ENCODE measurements around the gene EML1. TPM values are rescaled to one million over a fixed set of nuclear protein-coding genes. Genes with fewer than 3 reads are reported as not detected.

EML1 gene
- total RNA-seq, 1 donor from 2014 or later = 17.9 TPM

DNA sequence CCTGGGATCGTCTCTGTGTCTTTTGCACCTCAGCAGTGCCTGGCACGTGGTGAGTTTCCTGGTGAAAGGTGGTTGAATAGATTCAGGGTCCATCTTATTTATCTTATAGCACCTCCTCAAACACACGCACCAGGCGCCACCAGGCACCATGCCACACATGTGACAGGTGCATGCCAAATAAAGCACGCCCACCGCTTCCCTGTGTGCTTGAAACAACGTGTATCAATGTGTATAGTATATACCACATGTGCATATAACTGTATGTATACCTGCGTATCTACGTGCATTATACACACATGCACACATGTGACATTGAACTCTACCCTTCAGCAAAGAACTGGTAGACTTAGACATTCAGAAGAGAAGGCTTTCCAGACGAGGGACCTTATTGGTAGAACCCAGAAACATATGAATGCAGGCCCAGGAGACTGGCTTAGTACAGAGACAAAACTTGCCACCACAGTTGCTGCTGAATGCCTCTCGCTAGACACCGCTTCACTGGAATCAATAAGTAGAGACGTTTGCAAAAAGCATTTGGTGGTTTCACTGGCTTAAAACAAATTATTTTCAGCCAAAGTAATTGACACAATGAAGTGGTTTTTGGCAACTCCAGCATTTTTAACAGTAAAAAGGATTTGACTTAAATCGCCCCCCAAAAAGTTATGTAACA, 10.0 kb downstream of the EML1 start:
- DNase-seq (ENCODE audit: low read depth in 2 of 2) = no peak

DNA sequence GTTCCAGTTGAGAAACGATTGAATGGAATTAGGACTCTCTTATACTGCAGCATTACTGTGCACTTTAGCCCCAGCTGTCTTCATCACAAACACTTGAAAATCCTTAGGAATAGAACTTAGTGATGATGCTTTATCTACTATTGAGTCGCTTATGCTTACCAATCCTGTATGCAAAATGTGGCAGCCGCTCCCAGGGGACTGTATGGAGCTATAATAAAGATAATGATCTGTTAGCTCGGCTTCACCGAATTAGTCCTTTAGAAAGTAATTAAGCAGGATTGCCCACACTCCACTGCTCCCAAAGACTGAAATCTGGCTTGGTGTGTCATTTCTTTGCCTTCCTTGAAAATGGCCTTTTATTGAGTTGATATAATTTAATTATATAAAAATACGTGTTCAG, 10.6 kb downstream of the EML1 start:
- no peak for DNase-seq (ENCODE audit: low read depth in 2 of 2)

DNA sequence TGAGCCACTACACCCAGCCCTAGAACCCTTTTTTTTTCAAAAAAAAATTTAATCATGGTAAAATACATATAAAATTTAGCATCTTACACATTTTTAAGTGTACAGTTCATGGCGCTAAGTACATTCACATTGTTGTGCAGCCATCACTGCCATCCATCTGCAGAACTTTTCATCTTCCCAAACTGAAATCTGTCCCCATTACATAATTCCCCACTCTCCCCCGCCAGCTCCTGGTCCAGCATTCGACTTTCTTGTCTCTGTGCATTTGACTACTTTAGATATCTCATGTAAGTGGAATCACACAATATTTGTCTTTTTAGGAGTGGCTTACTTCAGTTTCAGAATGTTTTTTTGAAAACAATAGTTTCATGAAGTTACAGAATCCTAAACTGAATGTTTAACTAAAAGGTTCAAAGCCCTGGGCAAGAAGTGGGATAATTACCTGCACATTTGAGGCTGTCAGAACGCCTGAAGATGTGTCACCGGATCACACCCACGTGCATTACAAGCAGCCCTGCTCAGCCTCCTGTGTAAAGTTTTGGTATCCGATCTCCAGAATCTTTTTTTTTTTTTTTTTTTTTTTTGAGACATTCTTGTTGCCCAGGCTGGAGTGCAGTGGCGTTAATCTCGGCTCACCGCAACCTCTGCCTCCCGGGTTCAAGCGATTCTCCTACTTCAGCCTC, 12.7 kb downstream of the EML1 start:
- DNase-seq (ENCODE audit: low read depth in 2 of 2) = no peak

DNA sequence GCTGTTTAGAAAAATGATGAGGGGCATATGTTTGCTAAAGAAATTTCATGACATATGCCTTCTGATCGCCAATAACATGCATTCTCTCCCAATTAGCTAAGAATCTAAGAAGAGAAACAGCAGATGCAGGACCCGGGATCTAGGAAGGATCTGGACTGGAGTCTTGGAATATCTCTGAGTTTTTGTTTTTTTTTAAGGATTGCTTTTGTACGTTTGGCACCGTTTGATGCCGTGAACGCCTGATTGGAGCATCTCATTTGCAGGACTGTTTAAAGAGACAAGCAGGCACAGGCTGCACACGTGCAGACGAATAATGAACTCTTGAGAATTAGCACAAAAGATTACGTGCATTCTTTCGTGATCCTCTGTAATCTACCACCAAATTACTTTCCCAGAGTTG, 13.6 kb downstream of the EML1 start:
- no peak for DNase-seq (ENCODE audit: low read depth in 2 of 2)

DNA sequence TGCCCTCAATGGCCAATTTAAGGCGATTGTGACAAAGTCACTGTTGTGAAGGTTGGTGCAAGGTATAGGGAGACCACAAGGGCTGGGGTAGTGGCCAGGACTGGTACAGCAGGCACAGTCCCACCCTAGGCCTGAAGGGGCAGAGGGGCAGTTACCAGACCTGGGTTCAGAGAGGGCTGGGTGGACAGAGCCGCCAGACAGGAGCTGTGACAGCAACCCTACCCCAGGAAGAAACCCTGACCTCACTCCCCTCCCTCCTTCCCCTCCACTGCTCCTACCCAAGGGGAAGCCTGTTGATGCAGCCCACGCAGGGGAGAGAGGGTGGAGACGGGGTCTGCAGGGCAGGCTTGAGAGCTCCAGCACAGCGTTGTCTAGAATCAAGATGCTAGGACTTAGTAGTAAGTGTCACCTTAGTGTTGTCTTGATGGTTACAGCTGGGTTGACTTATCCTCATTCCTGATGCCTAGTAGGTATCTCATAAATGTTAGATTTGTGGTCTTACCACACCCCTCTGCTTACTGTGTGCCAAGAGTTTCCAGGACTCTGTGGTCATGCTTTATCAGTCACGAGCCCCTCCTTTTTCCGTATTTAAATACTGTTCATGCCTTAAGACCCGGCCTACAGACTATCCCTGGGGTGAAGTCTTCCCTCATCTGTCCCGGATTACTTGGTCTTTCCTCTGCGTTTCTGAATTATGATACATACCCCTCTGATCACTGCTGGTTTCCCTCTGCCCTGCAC, 14.4 kb downstream of the EML1 start:
- no peak for DNase-seq (ENCODE audit: low read depth in 2 of 2)

DNA sequence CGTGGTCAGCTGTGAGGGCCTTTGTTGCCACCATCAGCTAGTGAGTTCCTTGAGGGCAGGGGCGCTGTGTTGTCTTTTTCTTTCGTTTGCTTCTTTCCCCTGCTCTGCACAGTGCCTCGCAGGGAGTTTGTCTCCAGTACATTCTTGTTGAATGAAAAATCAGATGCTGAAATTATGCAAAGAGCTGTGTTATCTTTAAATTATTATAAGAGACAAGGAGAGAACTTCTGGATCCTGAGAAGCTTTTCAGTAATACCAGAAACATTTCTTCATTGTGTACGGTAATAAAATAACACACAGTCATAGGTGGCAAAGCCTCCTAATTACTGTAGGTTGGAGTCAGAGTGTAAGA, 14.9 kb downstream of the EML1 start:
- DNase-seq (ENCODE audit: low read depth in 2 of 2) = no peak

DNA sequence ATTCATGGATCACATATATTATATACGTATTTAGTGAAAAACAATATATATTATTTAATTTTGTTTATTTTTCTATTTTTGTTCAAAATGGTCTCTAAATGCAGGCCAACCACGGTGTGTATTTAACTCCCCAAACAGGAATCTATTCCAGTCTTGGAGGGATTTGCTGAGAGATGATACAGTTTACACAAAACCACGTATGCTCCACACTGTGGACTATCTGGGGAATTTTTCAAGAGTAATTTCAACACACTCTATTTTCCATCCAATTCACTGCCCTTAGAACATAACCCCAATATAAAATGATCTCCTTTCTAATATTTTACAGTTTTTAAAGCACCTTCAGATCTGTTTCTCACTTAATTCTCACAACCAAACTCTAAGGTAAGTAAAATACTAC, 15.3 kb downstream of the EML1 start:
- no peak for DNase-seq (ENCODE audit: low read depth in 2 of 2)

DNA sequence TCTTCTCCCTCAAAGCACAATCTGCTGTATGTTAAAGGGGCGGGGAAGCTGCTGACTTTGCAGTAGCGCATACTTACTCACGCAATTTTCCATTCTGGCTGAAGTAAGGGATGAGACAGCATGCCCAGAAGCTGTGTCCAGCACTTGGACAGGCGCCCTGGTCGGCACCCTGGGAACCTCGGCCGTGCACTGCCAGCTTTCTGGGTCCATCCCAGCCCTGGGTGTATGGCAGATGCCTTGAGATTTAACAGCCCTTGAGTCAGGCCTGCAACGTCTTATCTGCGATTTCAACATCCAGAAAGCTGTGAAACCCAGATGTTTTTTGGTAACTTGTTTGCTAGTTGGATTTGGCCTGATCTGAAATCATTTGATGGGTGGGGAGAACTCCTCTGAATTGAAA, 16.1 kb downstream of the EML1 start:
- peak; percentile 25 to 50 for DNase-seq (ENCODE audit: low read depth in 2 of 2)

DNA sequence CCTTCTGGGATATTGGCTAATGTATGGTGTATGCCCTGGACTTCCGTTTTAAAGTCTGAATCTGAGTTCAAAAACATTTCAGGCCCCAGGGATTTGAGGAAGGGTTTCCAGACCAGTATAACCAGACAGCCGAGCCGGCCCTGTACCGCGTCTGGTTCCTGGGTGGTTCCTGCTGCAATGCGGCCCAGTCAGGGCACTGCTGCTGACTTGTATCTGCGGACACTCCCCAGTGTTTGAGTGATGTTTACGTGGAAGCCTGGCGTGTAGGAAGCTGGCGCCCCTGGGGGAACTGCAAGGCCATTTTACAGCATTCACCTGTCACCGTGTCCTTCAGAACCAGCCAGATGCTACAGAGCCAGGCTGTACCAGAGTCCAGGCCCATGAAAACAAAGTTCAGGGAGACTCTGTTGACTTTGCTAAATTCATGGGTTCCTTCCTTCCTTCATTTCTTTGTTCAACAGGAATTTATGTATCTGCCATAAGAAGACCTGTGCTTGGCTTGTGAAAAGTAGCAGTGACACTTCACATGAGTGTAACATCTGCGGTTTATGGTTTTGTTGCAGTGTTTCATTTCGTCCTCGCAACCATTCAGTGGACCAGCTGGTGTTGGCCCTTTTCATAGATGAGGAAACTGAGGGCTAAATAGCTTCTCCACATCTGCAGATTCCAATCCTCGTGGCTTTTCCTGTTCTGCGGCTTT, 16.8 kb downstream of the EML1 start:
- DNase-seq (ENCODE audit: low read depth in 2 of 2) = peak; percentile 43 to 65

DNA sequence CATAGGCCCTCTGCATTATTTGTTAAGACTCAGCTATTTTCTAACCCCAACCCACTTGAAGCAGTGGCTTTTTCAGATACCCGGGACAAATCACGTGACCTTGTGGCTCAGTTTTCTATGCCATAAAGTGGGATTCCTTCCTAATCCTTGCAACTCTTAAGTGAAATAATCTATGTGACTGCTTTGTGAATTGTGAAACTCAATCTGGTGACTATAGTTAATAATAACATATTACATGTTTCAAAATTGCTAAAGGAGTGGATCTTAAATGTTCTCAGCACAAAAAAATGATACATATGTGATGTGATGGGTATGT, 17.3 kb downstream of the EML1 start:
- no peak for DNase-seq (ENCODE audit: low read depth in 2 of 2)

DNA sequence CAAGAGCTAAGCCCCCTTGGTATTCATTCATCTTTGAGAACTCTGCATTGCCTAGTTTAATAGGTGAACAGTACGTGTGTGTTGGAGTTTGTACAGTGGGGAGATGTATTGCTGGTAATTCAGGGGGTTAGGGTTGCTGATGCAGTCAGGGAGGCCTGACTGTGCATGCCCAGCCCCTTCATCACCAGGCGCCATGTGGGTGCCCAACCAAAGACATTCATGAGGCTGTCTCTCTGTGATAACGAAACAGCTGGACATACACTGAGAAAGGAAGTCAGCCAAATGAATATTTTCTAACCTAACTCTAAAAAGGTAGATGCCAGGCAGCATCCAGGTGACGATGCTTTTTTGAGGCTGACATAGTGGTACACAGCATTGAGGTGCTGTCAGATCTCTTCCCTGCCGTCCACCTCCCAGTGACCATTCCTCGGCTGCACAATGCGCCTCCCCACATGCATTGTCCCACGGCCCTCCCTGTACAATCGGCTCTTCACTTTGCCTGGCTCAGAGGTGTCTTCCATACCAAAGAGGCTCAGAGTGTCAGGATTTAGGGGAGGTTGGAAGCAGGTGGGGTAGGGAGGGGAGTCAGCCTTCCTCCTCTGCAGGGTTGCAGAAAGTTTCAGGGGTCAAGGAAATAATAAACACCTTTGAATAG, 19.0 kb downstream of the EML1 start:
- DNase-seq (ENCODE audit: low read depth in 2 of 2) = no peak

DNA sequence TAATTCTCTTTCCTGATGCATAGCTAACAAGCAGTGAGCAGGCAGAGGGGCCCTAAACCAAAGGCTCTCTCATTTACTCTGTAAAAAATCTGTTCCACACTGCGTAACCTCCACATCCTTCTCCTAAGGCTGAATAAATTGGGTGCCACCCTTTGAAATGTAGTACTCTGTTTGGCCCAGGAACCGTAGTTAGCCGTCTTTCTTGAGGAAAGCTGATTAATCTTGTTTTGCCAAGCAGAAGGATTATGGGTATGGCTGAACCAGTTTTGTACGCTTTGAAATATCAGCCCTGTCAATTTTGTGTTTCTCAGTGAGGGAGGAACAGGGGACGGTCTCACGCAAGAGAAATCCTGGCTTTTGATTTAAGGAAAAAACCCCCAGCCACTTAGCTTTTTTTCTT, 19.7 kb downstream of the EML1 start:
- DNase-seq (ENCODE audit: low read depth in 2 of 2) = no peak

DNA sequence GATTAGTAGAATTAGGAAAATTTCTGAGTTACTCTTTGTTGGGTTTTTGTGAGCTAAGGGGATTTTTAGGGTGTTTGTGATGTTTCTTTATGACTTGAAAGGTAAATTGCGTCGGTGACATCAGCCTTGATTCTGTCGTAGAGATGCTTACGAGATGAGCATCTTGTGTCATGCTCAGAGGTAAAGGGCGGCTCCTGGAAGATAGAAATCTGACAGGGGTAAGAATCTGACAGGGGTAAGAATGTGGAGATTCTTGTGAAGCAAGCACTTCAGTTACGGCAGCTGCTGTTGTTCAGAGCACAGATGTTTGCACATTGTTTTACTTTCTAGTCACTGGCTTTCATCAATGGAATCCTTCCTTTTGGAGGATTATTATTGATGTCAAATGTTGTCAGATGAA, 22.5 kb downstream of the EML1 start:
- DNase-seq (ENCODE audit: low read depth in 2 of 2) = no peak

DNA sequence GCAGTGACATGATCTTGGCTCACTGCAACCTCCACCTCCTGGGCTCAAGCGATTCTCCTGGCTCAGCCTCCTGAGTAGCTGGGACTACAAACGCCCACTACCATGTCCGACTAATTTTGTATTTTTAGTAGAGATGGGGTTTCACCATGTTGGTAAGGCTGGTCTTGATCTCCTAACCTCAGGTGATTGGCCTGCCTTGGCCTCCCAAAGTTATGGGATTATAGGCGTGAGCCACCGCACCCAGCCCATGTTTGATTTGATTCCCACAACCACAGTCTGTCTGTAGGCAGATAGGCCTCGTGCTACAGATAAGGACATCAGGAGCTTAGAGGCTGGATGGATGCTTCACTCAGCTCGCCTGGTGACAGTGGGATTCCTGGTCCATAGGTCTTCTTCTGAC, 23.0 kb downstream of the EML1 start:
- DNase-seq (ENCODE audit: low read depth in 2 of 2) = no peak

DNA sequence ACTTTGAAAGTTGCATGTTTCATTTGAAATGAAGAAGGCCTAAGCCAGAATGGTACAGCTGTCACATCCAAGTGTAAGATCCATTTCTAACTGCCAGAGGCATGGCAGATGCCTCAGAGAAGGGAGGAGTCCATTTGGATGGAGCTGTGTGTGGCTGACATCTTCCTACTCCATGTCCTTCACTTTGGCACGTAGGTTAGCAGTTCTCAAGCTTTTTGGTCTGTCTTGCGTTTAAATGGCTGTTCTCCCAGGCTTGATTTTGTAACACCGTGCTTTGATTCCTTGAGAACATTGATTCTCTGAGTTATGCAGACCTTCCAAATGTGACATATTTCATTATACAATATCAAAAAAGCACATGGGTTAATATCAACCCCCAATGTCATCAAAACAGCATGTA, 23.4 kb downstream of the EML1 start:
- no peak for DNase-seq (ENCODE audit: low read depth in 2 of 2)

DNA sequence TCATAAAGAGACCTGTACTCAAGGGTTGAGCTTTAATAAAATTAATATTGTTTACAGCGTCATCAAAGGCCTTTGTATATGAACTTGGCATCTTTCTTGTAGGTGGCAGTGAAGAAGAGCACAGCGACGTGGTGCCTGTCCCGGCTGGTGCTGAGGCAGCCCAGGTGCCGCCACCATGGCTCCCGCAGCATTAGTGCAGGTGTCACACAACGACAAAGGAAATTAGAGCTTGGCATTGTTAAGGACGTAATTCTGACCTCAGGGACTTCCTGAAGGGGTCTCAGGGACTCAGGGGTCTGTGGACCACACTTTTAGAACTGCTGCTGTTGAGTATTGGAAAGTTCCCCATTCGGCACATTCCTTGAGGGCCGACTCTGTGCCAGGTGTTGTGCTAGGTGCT, 24.1 kb downstream of the EML1 start:
- DNase-seq (ENCODE audit: low read depth in 2 of 2) = no peak

DNA sequence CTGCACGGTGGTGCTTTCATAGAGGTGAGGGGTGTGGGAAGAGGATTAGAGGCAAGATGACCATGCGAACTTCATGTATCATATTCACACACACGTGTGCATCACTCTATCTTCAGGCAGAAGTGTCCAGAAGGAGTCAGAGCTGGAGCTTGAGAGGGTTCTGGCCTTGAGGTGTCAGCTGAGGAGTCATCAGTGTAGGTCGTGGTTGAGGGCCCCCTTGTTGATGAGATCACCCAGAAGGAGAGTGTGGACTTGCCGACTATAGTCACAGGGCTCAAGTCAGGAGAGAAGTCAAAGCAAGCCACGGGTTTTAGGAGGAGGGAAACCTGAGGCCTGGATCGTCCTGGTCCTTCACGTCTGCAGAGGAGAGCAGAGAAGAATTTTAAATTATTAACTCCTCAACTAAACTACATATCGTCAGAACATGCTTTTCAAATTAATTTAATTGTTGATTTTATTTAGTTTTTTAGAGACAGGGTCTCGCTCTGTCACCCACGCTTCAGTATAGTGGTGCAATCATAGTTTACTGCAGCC, 25.4 kb downstream of the EML1 start:
- no peak for DNase-seq (ENCODE audit: low read depth in 2 of 2)

DNA sequence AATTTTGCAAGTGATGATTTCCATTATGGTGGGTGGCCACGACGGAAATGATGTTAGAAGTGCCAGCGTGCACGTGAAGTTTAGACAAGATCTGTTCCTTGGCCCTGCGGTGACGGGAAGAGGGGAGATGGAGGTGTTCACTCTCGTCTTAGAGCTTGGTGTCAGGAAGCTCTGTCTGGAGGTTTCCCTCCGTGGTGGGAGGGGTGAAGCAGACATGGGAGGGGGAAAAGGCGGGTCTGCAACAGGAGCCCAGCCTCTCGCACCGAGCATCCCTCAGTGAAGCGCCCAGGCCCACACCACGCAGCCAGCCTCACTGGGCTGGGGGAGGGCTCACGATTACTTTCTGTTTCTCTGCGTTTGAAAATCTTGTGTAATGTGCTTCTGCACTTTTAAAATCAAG, 26.3 kb downstream of the EML1 start:
- DNase-seq (ENCODE audit: low read depth in 2 of 2) = peak in 1 of 2 donors; percentile 28

DNA sequence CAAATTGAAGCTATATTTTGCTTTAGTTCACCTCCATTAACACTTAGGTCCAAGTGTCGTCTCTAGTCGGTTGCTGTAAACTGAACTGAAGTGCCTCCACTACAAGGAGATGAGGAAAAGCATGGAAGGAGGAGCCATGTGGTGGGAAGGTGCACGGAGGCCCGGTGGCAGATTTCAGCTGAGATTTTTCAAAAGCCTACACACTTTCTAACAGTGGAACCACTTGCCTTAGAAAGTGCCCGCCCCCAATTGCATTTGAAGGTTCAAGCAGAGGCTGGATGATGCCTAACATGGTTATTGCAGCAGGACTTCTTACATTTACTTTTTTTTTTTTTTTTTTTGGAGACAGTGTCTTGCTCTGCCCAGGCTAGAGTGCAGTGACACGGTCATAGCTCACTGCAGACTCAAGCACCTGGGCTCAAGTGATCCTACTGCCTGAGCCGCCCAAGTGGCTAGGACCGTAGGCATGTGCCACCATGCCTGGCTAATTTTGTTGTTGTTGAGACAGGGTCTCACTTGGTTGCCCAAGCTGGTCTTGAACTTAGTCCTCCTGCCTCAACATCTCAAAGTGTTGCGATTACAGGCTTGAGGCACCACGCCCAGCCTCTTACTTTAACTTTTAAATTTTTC, 27.6 kb downstream of the EML1 start:
- DNase-seq (ENCODE audit: low read depth in 2 of 2) = no peak

DNA sequence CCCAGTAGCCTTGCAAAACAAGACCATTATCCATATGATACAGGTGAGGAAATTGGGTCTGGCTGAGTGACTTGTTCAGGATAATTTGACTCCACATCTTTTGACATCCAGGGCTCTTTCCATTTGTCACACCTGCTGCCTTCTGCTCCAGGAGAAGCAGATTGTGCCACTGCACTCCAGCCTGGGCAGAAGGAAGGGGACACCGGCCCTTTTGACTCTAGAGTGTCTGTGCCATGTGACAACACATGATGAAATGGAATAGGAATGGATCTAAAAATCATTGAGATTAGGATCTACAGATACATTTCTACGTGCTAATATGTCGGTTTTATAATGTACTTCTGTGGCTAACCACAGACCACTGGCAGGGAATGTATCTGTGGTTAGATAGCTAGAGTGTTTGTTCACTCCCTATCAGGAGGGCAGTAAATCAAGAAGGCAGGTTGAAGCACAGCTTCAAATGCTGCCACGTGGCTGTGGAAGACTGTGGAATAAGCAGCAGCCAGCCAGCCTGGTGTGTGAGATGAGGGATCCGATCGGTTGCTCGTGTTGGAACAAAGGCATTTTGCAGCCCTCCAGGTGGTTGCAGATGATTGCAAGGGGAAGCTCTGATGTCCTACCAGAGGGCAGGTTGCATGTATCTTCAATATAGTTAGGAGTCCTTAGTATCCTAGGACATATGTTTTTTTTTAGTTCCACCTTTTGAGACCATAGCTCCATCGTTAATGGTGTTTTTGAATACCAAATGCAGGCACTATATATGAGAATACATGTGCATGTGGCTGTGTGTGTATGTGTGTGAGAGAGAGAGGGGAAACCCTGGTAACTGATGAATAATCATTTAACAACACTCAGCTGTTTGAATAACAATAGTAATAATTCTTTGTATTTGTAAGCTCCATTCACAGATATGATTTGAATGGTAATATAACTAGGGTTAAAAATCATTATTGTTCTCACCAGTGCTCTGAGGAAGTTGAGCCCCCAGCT, 28.6 kb downstream of the EML1 start:
- no peak for DNase-seq (ENCODE audit: low read depth in 2 of 2)

Measured in lung microvascular endothelial cell (primary cell).